GM10847 (cell line): ENCODE measurements around the gene LHFPL6.

Source experiments
- POLR2A ChIP-seq: IDR thresholded peaks from 2 replicates; pipeline ENCODE4 v1.6.1; 2011; ENCODE audit not compliant: insufficient read length; ENCODE audit errors: extremely low read depth

The LHFPL6 gene

DNA sequence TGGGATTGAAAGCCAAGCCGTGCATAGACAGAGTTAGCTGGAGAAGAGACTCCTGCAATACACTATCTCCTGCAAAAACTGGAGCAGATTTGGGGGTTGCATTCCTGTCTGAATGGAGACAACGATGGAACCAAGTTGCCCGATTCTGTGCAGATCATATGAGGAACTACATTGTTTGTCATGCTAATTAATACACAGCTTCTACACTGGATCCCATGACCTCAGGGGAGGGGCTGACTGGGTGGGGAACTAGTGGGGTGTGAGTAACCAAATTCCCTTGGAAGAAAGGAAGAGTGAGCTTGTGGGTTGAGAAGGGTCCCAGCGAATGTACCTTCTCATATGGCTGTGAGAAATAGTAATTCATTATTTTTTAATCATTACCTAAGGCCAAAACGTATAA lies 214.0 kb downstream of the LHFPL6 start:
- TF ChIP-seq POLR2A, result no peak

DNA sequence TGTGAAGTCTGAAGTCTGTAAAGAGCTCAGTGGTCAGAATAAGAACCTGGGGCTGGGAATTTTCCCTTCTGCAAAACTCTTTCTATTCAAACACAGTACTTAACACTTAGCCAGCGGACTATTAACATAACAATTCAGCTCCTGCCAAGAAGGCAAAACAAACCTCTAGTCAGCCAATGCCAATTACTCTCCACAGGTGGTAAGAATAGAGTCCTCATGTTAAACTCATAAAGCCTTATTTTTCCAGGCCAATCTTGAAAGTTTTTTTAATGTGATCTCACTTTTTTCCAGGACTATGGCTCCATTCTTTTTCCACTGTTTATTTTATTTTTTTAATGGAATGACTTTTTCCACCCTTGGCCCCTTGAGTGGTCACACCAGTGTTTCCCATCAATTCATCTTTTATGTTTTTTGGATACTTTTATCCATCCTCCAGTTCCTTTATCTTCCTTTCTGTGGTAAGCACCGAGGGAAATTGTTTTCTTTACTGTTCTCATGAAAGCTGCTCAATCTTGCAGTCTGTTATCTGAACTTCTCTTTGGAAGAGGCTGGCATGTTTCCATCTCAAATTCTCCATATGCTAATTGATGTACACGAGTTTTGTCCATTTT lies 217.3 kb downstream of the LHFPL6 start:
- TF ChIP-seq POLR2A, result no peak

DNA sequence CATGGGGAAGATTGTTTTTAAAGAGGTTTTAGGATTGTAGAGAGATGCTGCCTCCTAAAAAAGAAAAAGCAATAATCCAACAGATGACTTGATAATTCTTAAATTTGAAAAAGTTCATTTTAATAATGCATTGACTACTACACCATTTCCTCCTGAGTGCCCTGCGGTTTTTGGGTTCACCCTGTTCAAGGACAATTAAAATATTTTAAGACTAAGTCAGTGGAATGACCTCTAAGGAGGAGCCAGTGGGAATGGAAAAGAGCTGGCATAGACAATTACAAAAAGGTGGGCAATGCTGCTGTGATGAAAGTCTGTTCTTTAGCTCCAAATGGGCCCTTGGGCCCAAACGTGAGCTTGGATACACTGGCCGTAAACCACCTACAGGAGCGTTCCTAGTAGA lies 217.8 kb downstream of the LHFPL6 start:
- TF ChIP-seq POLR2A, result no peak

DNA sequence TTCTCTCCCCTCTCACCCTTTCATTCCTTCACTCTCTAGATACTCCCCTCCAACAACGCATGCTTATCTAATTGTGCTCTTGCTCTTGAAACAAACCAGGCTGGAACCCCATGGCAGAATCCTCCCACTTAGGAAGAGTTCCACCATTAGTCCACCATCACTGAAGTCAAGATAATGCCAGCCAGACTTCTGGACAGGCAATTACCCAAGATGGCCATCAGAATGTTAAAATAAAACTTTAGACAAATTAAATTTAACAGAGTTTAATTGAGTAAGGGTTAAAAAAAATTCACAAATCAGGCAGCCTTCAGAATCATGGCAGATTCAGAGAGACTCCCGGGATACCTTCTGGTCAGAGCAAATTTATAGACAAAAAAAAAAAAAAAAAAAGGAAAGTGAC lies 221.5 kb downstream of the LHFPL6 start:
- no peak for TF ChIP-seq POLR2A

DNA sequence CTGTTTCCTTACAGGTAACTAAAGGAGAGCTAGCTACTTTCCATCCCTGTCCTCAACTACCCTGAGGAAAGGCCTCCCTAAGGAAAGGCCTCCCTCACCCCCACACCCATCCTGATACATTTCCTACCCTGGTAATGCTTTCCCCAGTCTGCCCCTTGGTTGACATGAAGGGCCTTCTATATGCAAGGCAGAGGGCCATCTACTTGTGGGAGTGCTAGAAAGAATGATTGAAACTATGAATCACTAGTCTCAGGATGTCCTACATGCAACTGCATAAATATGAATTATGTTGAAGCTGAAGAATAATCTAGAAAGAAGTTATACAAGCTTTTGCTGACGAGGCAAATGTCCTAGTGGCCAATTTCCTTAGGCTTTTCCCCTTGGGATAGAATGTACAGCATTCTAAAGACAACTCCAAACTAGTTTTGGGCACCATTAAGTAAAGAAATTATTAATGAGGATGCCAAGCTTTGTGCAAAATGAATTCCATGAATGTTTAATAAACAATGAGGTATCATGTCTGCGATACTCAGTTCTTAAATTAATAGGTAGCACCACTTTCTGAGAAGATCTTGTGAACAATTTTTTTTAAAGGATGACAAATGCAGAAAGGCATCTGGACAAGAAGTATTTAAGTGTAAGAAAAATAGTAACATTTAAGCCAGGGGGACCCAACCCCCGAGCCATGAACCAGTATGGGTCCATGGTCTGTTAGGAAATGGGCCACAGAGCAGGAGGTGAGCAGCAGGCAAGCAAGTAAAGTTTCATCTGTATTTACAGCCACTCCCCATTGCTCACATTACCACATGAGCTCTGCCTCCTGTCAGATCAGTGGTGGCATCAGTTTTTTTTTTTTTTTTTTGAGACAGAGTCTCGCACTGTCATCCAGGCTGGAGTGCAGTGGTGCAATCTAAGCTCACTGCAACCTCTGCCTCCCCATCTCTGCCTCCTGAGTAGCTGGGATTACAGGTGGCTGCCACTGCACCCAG lies 223.0 kb downstream of the LHFPL6 start:
- TF ChIP-seq POLR2A, result no peak

DNA sequence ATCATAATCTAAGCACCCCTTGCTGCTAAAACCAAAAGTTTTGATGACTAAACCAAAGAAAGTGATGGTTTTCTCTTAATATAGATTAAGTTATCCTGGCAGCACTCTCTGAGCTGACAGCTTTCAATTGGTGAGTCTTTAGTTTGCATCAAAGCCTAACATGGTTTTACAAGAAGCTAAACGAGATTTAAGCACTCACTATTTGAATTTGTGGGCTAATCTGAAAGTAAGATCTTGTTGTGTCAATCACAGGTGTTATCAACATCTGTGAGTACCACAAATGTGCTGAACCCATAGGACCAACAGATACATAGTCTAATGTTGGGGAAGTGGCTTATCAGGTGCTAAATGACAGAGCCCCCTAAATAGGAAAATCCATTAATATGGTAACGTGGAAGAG lies 223.9 kb downstream of the LHFPL6 start:
- TF ChIP-seq POLR2A, result no peak

DNA sequence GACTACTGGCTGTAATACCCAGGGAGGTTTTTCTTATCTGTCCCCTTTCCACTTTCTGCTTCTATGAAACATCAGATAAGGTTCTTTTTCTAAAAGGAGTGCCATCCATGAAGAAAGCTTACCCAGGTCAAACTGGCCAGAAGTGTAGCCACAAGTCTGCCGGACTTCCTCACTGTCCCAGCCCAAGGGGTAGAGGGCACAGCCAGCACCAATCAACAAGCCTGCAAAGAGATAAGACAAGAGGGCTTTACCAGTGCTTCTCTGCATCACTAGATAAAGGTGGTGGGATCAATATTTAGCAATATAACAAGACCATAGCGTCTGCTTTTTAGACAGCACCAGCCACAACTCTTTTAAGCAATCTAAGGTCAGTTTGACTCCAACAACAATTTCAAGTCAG lies 224.7 kb downstream of the LHFPL6 start:
- TF ChIP-seq POLR2A, result no peak

DNA sequence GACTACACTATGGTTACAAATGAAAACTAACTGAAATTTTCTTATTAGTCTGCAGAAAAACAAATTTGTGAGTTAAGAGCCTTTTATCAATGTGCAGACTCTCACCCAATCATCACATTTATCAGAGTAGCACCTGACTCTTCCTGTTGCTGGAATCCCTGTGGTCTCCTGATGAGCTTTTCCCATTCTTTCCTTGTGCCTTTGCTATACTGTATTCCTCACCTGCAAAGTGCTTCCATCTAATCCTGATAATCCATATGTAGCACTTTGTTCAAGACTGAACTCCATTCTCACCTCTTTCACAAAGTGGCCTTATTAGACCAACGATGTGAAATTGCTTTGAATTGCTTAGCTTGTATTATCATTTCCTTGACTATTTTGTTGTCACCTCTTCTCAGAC lies 225.3 kb downstream of the LHFPL6 start:
- no peak for TF ChIP-seq POLR2A

DNA sequence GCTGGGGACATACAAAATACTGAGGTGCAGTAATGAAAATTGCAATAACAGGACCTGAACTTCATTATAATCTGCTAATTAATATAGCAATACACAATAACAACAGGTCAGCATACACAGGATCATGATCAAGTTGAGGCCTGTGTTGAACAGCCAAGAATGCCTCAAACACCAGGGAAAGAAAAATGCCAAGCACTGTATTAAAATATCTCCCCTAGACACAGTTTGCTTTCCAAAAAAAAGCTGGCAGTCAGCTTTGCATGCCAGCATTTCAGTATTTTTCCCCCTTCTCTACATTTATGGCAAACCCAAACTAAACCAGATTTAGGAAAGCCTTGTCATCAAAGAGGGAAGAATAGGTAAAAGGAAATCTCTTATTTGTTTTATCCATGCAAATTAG lies 226.9 kb downstream of the LHFPL6 start:
- no peak for TF ChIP-seq POLR2A

DNA sequence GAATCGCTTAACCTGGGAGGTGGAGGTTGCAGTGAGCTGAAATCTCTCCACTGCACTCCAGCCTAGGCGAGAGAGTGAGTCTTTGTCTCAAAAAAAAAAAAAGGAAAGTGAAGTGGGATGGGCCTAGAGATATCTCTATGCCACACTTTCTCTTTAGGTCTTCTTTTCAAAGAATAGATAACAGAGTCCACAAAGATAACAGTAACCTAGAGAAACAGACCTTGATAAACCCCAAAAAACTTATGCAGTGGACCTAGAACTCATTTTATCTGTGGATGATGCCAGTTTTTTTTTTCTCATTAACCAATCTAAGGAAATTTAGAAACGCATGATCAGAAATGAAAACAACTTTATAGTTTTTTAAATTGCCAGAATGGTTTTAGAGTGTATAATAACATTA lies 227.4 kb downstream of the LHFPL6 start:
- TF ChIP-seq POLR2A, result no peak

DNA sequence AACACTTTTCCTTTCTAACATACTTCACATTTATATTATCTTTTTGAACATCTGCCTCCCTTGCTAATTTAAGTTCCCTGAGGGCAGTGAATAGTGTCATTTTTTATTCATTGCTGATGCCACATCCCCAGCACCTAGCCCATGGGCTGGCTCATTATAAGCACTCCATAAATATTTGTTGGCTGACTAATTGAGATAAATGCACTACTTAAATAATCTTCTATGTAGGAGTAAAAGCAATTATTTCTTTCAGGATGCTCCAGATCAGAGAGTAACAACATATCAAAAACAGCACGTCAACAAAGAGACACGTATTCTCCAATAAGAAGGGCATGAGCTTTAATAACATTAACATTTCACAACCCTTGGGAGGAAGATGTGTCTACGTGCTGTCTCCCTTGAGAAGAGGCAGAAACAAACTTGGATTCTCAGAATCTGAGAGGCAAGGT lies 228.2 kb downstream of the LHFPL6 start:
- no peak for TF ChIP-seq POLR2A

DNA sequence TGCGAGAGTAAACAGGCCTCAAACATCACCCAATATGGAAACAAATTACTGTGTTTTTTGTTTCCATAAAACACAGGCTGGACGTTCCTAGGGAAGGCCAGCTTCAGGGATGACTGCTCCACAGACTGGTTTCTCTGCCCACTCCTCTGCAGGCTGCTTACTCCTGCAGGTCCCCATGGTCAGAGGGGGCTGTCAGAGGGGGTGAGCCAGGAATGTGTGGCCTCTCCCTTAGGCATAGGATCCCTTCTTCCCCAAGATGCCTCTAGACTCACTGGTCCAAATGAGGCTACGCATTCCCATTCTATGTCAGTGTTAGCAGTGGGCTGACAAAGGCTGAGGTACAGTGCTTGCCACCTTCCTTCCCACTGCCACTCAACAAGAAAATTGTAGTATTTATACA lies 229.8 kb downstream of the LHFPL6 start:
- no peak for TF ChIP-seq POLR2A

DNA sequence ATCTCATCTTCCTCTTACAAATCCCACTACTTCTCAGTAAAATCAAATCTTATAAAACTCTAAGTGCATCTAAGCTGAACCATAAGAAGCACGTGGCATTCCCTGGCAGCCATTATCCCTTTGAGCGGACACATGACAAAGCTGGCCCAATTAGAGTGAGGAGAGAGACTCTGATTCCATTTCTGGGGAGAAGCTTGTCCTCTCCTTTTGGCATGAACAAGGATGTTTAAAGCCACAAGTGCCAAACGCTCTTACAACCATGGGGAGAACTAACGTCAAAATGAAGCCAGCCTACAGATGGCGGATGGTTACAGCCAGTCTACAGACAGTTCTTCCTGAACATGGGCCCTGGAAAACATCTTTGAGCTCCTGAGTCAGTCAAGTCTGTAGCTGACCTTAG lies 231.3 kb downstream of the LHFPL6 start:
- no peak for TF ChIP-seq POLR2A

DNA sequence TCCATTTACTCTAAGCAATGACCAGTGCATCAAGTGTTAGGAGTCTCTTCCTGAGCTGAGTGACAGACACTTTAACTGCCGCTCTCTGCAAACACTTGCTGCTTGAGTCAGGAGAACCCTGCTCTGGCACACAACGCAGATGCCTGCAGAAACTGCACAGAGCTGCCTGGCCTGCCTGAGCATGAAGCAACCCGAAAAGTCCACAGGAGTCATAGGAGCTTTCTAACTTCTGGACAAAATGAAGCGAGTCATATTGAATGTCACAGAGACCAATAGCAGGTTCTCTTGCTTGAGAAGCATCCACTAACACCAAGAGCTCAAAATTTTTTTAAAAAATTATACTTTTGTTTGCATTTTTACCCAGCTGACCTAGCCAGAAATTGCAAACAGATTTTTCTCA lies 232.4 kb downstream of the LHFPL6 start:
- TF ChIP-seq POLR2A, result no peak

DNA sequence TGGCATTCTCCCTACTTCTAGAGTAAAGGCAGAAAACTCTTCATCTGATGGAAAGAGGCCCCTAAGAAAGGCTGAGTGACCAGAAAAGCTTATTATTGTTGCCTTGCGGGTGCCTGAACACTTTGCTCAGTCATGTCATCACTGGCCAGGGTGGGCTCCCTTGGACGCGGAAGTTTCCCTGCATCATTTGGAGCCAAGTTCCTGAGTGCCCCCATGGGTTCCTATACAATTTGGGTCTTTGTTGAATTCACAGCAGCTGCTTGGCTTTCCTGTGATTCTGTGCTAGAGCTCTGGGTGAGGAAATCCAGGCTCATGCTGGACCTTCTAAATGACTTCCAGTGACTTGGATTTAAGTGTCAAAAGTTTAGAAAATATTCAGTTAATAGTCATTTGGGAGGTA lies 232.9 kb downstream of the LHFPL6 start:
- no peak for TF ChIP-seq POLR2A

DNA sequence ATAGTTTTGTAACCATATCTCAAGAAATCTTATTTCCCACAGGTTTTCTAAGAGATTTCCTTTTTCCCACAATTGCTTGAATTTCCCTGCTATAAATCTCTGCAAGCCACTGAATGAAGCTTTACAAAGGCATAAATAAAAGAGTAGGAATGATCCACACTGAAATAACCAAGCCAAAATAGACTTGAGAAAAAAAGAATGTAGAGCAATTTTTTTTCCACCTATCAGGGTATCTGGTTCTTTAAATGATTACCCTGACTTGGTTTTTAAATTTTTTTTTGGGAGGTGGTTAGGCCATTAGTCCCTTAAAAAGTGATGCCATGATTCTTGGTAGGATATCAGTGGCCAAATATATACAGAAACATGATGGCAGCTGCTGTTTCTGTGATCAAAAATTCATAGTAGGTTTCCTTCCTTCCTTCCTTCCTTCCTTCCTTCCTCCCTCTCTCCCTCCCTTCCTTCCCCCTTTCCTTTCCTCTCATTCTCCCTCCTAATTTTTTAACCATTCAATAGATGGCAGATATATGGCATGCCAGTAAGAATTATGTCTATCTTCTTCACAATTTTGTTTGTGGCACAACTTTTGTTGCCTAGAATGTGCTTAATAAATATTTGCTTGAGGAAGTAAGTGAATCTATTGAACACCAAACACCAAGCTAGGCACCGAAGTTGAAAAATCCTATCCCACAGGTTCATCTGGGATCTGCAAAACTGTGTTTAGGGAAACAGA lies 233.7 kb downstream of the LHFPL6 start:
- no peak for TF ChIP-seq POLR2A

DNA sequence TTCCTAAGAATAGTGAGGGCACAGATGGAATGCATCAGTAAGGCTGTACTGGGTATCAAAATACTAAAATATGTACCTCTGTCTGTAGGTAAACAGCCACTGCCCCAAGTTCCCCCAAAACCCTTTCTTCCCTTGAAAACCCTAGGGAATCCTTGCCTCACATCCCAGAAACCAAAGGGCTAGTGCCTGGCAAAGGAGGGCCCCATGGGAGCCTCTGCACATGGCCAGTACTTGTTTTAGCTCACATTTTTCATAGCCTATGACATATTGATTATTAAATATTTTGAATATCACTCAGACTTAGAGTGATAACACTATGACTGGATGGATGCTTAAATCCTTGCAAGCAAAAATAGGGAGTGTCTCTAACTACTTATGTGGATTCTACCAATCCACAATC lies 237.1 kb downstream of the LHFPL6 start:
- no peak for TF ChIP-seq POLR2A
